Measurements from ENCODE around the gene MPRIP. TPM values are rescaled to one million over a fixed set of nuclear protein-coding genes. Genes with fewer than 3 reads are reported as not detected.

Gene MPRIP
- total RNA-seq, 1 donor from 2014 or later, result 137 TPM

GRCh38 chr17:17203173-17203730 is 161.0 kb downstream of the MPRIP start:
- no peak for DNase-seq (ENCODE audit: low read depth)

- DNase-seq (ENCODE audit: low read depth), result no peak
Measured at GRCh38 chr17:17204041-17204591, 161.9 kb downstream of the MPRIP start.

GRCh38 chr17:17204635-17205231 is 162.5 kb downstream of the MPRIP start:
- DNase-seq (ENCODE audit: low read depth), result no peak

- peak; percentile 82 for DNase-seq (ENCODE audit: low read depth)
Measured at GRCh38 chr17:17205368-17206123, 163.3 kb downstream of the MPRIP start.

- DNase-seq (ENCODE audit: low read depth), result peak; percentile 87
Measured at GRCh38 chr17:17206124-17206912, 164.1 kb downstream of the MPRIP start, which contains the start of gene PLD6. TSS of gene PLD6 (minus strand) at chr17:17206333. CDS start at chr17:17206286, 47 bp downstream.

- no peak for DNase-seq (ENCODE audit: low read depth)
Measured at GRCh38 chr17:17206913-17207335, 164.7 kb downstream of the MPRIP start.

GRCh38 chr17:17207998-17208397 is 165.7 kb downstream of the MPRIP start:
- DNase-seq (ENCODE audit: low read depth), result no peak

- no peak for DNase-seq (ENCODE audit: low read depth)
Measured at GRCh38 chr17:17213775-17214174, 171.5 kb downstream of the MPRIP start.

GRCh38 chr17:17214646-17215436 is 172.6 kb downstream of the MPRIP start:
- DNase-seq (ENCODE audit: low read depth), result no peak

- no peak for DNase-seq (ENCODE audit: low read depth)
Measured at GRCh38 chr17:17215575-17215974, 173.3 kb downstream of the MPRIP start.

- no peak for DNase-seq (ENCODE audit: low read depth)
Measured at GRCh38 chr17:17216236-17216635, 174.0 kb downstream of the MPRIP start.

GRCh38 chr17:17216776-17217175 is 174.5 kb downstream of the MPRIP start:
- no peak for DNase-seq (ENCODE audit: low read depth)

GRCh38 chr17:17217995-17218394 is 175.7 kb downstream of the MPRIP start:
- DNase-seq (ENCODE audit: low read depth), result no peak

GRCh38 chr17:17220529-17220928 is 178.3 kb downstream of the MPRIP start:
- DNase-seq (ENCODE audit: low read depth), result no peak

GRCh38 chr17:17221329-17221728 is 179.1 kb downstream of the MPRIP start:
- DNase-seq (ENCODE audit: low read depth), result no peak

- DNase-seq (ENCODE audit: low read depth), result no peak
Measured at GRCh38 chr17:17223736-17224135, 181.5 kb downstream of the MPRIP start.

GRCh38 chr17:17224137-17224536 is 181.9 kb downstream of the MPRIP start:
- DNase-seq (ENCODE audit: low read depth), result no peak

GRCh38 chr17:17225901-17226300 is 183.6 kb downstream of the MPRIP start:
- no peak for DNase-seq (ENCODE audit: low read depth)

- DNase-seq (ENCODE audit: low read depth), result no peak
Measured at GRCh38 chr17:17226451-17227265, 184.4 kb downstream of the MPRIP start.
